GM21529 (cell line): ENCODE data around the gene ALDH3A2.

Experiments used
- ATAC-seq: cut with Tn5 transposase; IDR thresholded peaks from one replicate; pipeline ENCODE4 v1.9.1; 2021; ENCODE audit not compliant: unreplicated experiment

Gene ALDH3A2

GRCh38 chr17:19713901-19714361 lies 65.4 kb downstream of the ALDH3A2 start:
- no peak for ATAC-seq

GRCh38 chr17:19714542-19715411 lies 66.2 kb downstream of the ALDH3A2 start:
- ATAC-seq: no peak

- ATAC-seq: no peak
Observed at GRCh38 chr17:19716108-19717030, 67.8 kb downstream of the ALDH3A2 start, which contains the start of gene SLC47A2. SLC47A2 (minus strand) TSS chr17:19716584; CDS start chr17:19716555, 29 bp downstream.

GRCh38 chr17:19717031-19717360 lies 68.4 kb downstream of the ALDH3A2 start:
- no peak for ATAC-seq

- no peak for ATAC-seq
Observed at GRCh38 chr17:19717411-19717908, 68.9 kb downstream of the ALDH3A2 start.

GRCh38 chr17:19718041-19718612 lies 69.6 kb downstream of the ALDH3A2 start:
- ATAC-seq: no peak

GRCh38 chr17:19718613-19719354 lies 70.2 kb downstream of the ALDH3A2 start:
- no peak for ATAC-seq

- ATAC-seq: no peak
Observed at GRCh38 chr17:19719355-19720209, 71.0 kb downstream of the ALDH3A2 start.

- ATAC-seq: no peak
Observed at GRCh38 chr17:19720210-19720475, 71.6 kb downstream of the ALDH3A2 start.

- ATAC-seq: no peak
Observed at GRCh38 chr17:19720631-19721426, 72.3 kb downstream of the ALDH3A2 start.

GRCh38 chr17:19723964-19724363 lies 75.4 kb downstream of the ALDH3A2 start:
- ATAC-seq: no peak

GRCh38 chr17:19724501-19725420 lies 76.2 kb downstream of the ALDH3A2 start:
- no peak for ATAC-seq

- ATAC-seq: no peak
Observed at GRCh38 chr17:19725486-19725885, 76.9 kb downstream of the ALDH3A2 start.

- no peak for ATAC-seq
Observed at GRCh38 chr17:19726631-19727376, 78.3 kb downstream of the ALDH3A2 start.
